ENCODE data around the gene NISCH.

NISCH gene

DNA sequence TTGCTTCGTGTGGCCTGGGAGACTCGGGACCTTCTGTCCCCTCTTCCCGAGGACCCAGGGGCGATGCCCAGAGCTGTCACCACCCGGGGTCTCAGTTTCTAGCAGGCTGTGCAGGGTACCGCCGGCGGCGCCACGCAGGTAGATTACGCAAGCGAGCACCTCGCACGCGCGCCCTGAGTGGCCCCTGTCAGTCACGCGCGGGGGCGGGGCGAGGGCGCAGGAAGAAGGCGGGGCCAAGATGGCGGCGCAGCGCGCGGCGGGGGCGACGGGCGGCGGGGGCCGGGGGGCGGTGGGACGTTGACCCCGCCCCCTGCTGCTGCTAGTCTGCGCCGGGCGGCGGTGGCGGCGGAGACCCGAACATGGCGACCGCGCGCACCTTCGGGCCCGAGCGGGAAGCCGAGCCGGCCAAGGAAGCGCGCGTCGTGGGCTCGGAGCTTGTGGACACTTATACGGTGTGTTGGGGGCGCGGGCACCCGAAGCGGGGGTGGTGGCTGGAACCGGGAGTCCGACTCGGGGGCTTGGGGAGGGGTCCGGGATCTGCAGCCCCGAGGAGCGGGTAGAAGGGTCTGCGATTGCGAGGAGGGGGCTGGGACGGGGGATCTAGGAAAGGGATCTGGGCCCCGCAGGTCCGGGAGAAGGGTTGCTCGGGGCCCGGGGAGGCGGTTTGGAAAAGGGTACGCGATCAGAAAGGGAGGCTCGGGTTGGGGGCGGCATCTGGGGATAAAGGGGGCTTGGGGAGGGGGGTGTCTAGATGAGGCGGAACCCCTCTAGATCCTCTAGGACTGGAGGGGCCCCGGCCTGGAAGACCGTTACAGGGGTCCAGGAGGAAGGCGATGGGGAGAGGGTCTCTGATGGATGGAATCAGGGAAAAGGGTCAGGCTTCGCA is at the start of gene NISCH:
Gene NISCH (plus strand): TSS at position 322 of the 886 bp plus-strand sequence. CDS start 38 bp downstream, at position 360.
- peak; percentile 93 to 97 for DNase-seq (ENCODE audit: low read depth in 1 of 2, low spot score in 1 of 2)

DNA sequence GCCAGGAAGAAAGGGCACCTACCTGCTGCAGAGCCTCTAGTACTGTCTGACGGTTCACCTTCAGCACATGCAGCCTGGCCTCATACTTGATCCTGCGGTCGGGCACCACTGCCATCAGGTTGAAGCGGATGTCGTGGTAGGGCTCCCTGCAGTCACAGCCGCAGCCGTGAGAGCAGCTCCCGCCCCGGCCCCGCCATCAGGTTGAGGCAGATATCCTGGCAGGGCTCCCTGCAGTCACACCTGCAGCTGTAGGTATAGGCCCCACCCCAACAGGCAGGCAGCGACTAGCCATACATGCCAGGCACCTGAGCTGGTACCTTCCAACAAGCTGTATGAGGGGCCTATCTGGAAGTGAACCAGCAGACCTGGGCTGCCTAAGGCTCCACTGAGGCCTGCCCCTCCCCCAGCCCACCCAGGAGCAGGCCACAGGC is 49.2 kb upstream of the NISCH start:
- DNase-seq (ENCODE audit: low read depth in 1 of 2, low spot score in 1 of 2), result no peak

- DNase-seq (ENCODE audit: low read depth in 1 of 2, low spot score in 1 of 2), result no peak
Observed at GRCh38 chr3:52406791-52407510, 48.5 kb upstream of the NISCH start.

DNA sequence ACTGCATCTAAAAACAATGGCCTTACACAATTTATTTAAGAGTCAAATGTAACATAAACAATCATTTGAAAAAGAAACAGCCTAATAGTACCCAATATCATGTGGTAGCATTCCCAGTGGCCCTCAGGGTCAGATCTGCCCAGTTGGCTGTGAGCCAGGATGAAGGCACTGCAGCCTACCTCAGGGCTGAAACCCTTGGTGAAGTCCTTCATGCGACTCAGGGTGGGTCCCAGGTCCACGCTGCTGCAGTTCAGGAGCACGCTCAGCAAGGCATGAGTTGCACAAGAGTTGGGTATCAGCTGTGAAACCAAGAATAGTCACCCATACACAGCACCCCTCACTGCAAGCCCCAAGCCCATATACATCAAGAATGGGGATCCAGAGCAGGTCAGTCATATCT is 47.6 kb upstream of the NISCH start:
- DNase-seq (ENCODE audit: low read depth in 1 of 2, low spot score in 1 of 2), result no peak

DNA sequence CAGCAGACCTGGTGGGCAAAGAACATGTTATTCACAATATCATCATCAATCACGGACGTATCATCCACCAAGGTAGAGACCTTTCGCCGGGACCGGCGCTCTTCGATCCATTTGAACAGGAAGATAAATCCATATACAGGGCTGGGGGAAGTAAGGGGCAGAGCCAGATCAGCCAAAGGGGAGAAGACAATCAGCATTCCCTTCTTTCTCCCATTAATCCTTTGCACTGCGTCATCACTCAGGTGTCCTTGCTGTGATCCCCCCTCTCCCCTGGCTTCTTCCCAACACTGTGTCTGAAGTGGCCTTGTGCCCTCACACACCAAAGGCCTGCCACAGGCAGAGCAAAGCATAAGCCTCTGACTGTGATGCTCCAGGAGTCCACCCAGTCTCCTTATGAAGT is 46.9 kb upstream of the NISCH start:
- DNase-seq (ENCODE audit: low read depth in 1 of 2, low spot score in 1 of 2), result no peak

DNA sequence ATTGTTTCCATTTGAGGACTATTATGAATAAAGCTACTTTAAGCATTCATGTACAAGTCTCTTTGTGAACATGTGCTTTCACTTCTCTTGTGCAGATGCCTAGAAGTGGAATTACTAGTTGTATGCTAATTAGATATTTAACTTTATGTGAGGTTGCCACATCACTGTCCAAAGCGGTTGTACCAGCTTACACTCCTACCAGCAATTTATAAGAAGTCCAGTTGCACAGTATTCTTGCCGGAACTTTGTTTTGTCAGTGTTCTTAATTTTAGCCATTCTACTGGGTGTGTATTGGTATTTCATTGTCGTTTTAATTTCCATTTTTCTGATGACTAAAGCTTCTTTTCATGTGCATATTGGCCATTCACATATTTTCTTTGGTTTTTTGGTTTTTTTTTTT is 39.6 kb upstream of the NISCH start:
- DNase-seq (ENCODE audit: low read depth in 1 of 2, low spot score in 1 of 2), result no peak

DNA sequence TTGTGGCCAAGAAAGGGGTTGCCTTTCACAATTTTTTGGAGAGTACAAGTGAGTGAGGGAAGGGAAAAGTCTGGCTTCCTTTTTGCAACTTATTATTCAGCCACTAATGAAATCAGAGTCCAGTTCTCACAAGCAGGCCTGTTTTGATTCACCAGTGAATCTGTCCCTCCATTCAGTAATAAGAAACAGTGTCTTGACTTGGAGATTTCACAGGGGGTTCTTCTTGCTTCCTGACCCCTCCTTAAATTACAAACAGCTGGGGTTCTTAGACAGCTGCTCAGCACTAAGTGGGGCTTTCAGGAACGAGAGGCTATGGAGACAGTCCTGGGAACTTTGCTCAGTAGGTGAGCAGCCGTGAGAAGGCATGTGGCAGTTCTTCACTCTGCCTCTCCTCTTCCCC is 35.0 kb upstream of the NISCH start:
- DNase-seq (ENCODE audit: low read depth in 1 of 2, low spot score in 1 of 2), result no peak

DNA sequence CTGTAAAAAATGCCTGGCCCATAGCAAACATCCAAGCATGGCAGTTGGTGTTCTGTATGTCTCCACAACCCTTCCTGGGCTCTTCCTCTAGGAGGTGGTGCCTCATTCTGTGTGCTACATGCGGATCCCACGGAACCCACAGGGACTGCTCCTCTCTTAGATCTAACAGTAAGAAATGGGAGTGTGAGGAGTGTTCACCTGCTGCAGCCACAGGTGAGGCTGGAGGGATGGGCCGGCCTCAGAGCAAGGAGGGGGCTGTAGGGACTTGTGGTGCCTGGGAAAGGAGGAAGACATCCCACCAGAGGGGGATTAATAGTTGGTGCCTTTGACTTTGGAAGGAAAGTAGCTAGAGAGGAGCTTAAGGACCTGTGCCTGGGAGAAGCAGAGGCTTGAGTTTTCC is 32.7 kb upstream of the NISCH start:
- DNase-seq (ENCODE audit: low read depth in 1 of 2, low spot score in 1 of 2), result no peak

DNA sequence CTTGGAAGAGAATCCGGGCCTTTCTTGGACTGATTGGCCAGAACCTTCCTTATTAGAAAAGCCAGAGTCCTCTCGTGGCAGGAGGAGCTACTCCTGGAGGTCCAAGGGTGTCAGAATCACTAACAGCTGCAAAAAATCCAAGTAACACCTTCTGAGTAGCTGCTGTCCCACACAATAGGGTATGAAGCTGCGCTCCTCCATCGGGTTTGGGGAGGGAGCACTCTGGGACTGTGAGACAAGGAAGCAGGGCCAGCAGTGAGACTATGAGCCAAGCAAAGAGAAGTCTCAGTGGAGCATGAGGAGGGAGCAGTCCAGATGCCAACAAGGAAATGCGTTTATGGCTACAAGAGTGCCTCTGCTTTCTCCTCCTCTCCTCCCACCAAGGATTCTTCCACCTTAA is 32.2 kb upstream of the NISCH start:
- no peak for DNase-seq (ENCODE audit: low read depth in 1 of 2, low spot score in 1 of 2)

DNA sequence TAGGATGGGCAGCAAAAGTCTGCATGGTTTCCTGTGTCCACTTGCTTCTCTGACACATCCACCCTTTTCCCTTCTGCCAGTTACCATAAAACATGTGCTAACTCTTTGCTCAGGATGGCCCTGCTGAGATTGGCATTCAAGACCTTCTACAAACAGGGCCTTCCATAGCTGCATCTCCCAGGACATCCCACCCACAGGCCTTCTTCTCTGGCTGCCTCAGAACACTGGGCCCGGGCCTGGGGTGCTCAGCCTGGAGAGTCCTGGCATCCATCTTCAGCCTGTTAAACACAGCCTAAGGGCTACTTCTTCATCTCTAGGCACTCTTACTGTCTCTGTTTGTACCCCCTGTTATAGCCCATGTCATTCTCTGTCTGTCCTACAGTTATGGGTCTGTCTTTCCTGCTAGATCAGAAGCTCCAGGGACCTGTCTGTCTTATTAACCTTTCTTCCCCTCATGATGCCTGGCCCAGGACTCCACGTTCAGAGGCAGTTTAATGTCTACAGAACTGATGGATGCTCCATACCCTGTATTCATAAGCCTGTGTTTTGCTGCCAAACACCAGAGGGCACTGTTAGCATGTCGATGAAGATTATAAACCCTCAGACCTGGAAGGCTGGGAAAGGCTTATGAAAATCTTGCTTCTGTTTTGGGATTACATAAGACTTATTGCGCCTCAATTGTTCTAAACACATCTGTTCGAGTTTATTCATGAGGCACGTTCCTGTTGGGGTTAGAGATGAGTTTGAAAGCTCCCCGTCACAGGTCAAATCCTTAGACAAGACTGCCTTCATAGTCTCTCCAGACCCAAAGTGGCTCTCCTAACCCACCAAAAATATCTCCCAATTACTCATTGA is 27.0 kb upstream of the NISCH start:
- peak in 1 of 2 donors; percentile 42 for DNase-seq (ENCODE audit: low read depth in 1 of 2, low spot score in 1 of 2)

- no peak for DNase-seq (ENCODE audit: low read depth in 1 of 2, low spot score in 1 of 2)
Observed at GRCh38 chr3:52429031-52429430, 26.4 kb upstream of the NISCH start.

DNA sequence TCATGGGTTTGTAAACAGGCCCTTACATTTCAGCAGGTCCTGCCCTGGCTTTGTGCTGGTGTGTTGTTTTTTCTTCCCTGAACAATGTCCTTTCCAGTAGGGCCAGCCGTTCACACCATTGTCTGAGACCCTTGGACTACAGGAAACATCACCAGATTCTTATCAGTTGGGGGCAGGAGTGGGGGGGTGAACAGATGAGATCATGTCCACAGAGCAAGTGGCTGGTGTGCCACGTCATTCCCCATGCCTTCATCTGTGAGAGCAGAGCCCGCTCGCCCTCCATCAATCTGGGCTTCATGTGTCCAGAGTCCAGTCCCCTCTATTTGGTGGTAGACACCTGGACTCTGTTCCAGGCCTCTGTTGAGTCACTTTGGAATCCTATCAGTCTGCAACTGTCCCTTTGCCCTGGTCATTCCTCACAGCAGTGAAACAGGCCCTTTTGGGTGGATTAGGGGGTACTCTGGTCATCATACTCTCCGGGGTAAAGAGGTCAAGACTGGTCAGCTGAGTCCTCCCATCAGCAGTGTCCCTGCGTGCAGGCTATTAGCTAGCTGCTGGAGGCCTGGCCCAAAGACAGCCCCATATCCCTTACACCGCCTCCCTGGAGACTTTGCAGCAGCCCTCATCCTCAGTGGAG is 25.5 kb upstream of the NISCH start:
- DNase-seq (ENCODE audit: low read depth in 1 of 2, low spot score in 1 of 2), result no peak

DNA sequence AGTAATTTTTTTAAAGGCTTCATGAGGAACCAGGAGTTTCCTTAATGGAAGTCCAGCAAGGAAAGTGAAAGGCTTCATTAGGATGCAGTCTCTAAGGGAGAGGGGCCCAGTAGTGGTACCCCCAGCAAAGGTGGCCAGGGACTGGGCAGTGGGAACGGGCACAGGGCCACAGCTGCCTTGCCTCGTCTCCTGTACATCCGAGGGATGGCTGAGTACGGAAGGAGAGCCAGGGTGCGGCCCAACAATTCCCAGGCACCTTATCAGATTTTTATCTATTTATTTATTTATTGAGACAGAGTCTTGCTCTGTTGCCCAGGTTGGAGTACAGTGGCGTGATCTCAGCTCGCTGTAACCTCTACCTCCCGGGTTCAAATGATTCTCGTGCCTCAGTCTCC is 25.0 kb upstream of the NISCH start:
- DNase-seq (ENCODE audit: low read depth in 1 of 2, low spot score in 1 of 2), result no peak

DNA sequence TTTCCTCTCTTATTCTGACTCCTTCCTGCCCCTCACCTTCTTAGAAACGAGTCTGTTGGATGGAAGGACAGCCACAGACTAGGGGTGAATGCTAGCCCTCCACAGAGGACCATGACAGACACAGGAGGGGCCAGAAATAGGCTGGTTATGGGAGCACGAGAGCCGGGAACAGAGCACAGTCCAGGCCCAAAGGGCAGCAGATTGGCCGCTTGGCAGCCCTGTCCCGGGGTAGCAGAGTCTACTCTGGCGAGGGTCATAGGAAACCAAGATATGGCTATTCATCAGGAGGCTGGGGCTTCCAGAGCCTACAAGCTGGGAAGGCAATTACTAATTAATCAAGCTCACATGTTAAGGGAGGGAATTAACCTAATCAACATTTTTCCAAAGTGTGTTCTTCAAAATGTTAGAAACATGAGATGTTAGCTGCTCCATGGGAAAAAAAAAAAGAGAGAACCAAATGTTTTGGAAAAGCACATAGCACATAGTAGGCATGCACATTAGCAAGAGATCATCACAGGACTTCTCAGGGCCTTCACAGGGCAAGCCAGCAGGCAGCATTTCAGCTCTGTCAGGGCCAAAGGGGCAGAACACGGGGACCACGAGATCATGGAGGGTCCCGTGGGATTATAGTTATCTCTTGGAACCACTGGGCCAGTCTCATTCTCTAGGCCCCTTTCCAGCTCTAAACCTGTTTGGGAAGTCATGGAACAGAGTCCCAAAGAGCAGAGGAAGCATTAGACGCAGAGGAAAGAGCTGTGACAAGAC is 23.8 kb upstream of the NISCH start:
- DNase-seq (ENCODE audit: low read depth in 1 of 2, low spot score in 1 of 2), result no peak

DNA sequence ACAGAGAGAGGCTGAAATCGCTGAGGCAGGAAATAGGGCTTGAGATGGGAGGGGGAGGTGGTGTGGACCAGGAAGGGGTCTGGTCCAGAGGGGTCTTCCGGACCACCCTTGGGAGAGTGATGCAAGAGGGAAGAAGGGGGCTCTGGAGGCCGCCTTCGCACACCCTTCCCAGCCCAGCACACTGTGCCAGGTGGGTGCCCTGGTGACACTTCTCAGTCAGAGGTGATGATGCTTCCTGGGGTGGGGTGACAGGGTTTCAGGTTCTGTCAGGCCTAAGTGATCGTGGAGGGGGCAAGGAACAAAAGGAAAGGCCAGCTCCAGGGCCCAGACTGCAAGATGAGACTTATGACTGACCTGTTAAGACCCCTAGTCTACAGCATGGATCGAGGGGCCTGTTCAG is 23.2 kb upstream of the NISCH start:
- no peak for DNase-seq (ENCODE audit: low read depth in 1 of 2, low spot score in 1 of 2)

DNA sequence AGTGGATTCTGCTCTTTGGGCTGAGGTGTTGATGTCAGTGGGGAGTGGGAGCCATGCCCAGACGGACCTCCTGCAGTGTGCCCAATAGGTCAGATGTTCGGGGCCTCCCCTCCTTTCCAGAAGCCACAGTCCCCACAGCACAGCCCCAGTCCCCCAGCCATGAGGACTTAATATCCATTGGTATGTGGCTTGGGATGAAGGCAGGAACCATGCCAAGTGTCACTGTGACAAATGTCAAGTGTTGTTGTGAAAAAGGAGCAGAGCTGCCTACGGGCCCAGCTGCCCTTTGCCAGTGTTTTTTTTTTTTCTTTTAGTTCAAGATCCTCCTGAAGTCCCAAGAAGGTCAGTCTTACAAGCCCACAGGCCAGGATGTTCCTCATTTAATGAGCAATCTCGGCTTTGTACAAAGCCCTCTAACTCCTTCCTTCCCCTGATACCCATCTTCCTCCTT is 22.7 kb upstream of the NISCH start:
- no peak for DNase-seq (ENCODE audit: low read depth in 1 of 2, low spot score in 1 of 2)

- no peak for DNase-seq (ENCODE audit: low read depth in 1 of 2, low spot score in 1 of 2)
Observed at GRCh38 chr3:52433328-52433995, 21.9 kb upstream of the NISCH start.

DNA sequence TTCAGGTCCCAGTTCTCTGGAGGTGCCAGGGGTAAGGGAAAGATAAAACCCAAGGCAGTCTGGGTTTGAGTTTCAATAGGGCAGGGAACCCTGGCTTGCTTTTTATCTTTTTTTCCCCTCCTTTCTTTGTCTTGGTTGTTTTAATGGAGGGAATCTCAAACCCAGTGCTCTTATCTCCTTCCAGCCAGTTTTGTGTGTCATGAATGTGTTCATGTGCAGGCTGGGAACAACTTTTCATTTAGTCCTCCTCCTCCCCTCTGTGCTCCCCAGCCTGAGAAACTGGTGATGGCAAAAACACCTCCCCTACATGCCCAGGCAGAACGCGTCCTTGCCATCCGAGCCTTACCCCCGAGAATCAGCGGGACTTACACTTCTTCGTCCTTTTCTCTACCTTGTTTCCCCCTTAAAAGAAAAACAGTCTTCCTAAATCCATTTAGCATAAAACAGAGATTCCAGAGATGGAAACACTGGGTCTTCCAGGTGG is 21.4 kb upstream of the NISCH start:
- no peak for DNase-seq (ENCODE audit: low read depth in 1 of 2, low spot score in 1 of 2)

GRCh38 chr3:52434491-52435115 is 20.8 kb upstream of the NISCH start:
- no peak for DNase-seq (ENCODE audit: low read depth in 1 of 2, low spot score in 1 of 2)

Measured in activated CD4-positive, alpha-beta T cell treated with anti-CD3 and anti-CD28 coated beads, Interleukin-2, amount 50 U/mL, for 24 hours (primary cell).